LoVo (cell line): Measurements from ENCODE around the gene UBE4A.

Experiments used
- DNase-seq: peaks from one replicate; pipeline ENCODE4 v3.0.0-alpha.2; 2016; ENCODE audit warnings: low spot score

Gene UBE4A

DNA sequence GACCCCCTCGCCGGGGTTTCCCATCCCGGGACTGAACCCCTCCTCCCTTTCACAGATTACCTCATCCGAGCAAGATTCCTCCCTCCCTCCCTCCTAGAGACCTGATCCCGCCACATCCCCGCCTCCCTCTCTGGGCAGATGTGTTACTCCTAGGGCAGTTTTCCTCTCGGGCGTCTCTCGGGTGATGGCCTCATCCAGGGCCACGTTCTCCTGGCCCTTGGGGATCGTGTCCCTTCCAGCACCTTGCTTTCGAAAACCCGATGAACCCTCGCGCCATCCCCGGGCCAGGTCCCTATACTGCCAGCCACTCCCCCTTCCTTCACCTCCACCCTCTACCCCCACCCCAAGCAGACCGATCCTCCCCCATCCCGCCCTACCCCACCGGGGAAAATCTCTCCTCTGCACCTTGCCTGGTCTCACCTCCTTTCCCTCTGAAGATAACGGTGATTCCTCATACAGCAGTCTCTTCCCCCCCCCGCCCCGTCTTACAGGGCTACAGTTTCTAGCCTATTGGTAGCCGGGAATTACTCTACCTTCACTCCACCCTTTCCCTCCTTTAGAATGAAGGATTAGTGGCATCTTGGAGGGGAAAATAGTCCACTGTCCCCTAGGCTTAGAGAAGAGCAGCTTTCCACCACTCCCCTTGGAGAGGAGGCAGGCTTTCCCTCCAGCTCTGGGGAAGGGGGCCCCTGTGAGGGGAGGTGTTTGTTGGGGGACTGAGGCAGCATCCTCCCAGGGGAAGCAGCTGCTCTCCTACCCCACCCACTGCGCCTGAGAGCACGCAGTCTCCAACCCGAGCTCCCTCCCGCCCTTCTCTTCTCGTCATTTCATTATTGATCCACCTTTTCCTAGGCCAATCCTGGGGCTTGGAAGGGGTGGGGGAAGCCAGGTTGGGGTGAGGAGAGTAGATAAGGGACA is 78.1 kb downstream of the UBE4A start:
- DNase-seq, result no peak

GRCh38 chr11:118438314-118438931 is 79.0 kb downstream of the UBE4A start:
- no peak for DNase-seq

GRCh38 chr11:118439646-118440045 is 80.2 kb downstream of the UBE4A start:
- DNase-seq, result no peak

DNA sequence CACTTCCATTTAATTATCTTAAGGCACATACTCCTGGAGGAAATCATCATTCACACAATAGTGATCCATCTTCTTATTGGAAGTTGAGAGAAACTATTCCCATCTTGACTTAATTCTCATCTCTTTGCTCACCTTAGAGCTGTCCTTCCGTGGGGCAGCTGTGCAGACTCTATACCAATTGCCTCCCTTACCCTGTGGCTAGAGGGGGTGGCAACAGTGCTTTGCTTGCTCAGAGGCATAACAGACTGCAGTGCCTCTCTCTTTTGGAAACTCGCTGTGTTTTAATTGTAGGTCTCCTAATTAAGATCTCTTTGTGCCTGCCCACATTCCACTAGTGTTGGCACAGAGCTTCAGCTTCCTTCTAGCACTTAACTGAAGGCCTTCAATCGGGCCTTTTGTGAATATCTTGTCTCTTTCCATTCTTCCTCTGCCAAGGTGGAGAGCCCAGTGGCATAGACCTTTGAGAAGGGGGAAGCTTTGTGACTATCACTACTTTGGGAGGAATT is 82.4 kb downstream of the UBE4A start:
- no peak for DNase-seq

DNA sequence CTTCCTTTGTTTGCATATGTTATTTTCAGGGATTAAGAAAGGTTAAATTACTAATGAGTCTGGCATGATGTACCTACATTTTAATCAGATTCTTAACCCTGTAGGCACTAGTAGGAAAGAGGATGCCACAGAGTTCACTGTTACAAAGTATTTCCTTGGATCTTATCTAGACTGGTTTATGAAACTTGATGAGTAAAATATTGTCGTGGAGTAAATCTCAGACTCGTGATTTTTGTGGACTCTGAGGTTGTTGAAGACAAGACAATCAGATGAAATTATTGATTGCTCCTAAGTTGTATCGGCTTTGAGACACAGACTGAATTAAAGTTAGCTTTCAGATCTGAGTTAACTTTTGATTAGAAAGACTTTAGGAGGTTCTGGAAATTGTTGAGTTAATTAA is 82.9 kb downstream of the UBE4A start:
- no peak for DNase-seq

DNA sequence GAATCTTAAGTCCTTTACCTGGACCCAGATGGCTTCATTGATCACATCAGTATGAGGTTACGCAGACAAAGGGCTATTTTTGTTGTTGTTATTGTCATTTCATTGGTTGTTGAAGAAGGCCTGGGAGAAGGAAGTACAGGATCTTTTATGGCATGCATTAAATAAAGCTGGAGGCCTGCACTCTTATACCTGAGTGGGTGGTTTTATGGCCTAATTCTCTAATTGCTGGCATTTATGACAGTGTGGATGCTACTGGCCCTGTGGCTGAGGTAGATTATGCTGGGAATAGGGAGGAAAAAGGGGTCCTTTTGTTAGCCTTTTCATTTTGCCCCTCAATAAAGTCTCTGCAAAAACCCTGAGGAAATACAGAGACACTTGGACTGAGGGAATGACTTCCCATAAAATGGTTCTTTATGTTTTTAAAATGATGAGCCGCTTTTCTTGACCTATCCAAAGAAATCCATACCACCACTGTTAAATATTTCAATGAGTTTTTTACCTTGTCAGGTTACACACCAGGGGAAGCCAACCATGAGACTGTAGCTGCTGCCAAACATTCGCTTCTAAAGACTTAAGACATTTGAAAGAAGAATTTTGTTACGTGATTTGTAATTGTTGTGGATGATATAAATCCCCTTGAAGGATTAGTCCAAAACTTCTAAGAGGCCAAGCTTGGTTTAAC is 83.6 kb downstream of the UBE4A start:
- no peak for DNase-seq

DNA sequence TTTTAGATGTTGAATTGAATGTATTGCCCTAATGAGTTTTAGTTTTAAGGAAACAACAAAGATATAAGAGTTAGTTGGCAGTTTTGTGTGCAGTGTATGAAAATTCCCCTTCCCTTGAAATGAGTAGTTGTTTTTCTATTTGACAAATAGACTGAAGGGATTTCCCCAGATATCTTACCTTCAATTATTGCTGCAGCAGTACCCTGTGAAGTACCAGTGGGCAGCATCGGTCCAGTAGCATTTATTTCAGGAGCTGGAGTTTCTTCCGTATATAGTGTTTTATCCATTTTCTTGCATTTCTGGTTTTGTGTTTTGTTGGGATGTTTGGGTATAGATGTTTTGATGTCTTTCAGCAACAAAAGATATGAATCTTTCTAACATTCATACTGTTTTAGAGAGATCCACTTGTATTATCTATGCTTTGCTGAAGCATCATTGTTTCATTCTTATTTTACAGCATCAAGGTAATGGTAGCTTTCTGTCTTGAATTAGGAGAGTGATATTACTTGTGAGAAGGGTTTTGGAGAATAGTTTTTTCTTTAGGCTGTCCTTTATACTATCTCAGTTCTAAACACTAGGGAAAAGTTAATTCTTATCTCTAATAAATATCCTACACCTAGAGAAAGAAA is 84.3 kb downstream of the UBE4A start:
- no peak for DNase-seq

- no peak for DNase-seq
These were observed 88.0 kb downstream of the UBE4A start for GRCh38 chr11:118447423-118447822.

- no peak for DNase-seq
These were observed 88.9 kb downstream of the UBE4A start for GRCh38 chr11:118448294-118448693.
